Choroid plexus epithelial cell (primary cell): ENCODE measurements around the gene PCGF3.
A peak's percentile ranks its signal among the peaks of the same experiment; 100 is the strongest.
"Not testable (repeated sequence)": the region's sequence is repeated elsewhere in the genome, so short reads cannot be mapped to it uniquely, and the experiment has no call there.

ENCODE experiments used
- DNase-seq: peaks from one replicate; pipeline ENCODE4 v3.0.0-alpha.2; 2010; ENCODE audit warnings: low read depth
- H3K4me3 ChIP-seq: 2 replicates; pipeline ENCODE4 v1.5.1; 2011; ENCODE audit warnings: low read depth, mild to moderate bottlenecking, control low read depth, low read length, moderate library complexity
- CTCF ChIP-seq: conservative IDR thresholded peaks from 2 replicates; pipeline ENCODE4 v1.5.1; 2011; ENCODE audit warnings: low read depth, mild to moderate bottlenecking, control low read depth, inconsistent platforms, low read length, moderate library complexity

The PCGF3 gene

GRCh38 chr4:772776-773175 is 67.1 kb downstream of the PCGF3 start:
- no peak overlapping the region for H3K4me3 ChIP-seq
- no peak for TF ChIP-seq CTCF
- DNase-seq, result no peak

- H3K4me3 ChIP-seq, result no peak overlapping the region
- no peak for TF ChIP-seq CTCF
- DNase-seq, result no peak
These were observed 67.6 kb downstream of the PCGF3 start for GRCh38 chr4:773214-773613.

GRCh38 chr4:774419-775092 is 68.9 kb downstream of the PCGF3 start:
- not testable (repeated sequence) for H3K4me3 ChIP-seq, DNase-seq

GRCh38 chr4:775485-775884 is 69.9 kb downstream of the PCGF3 start:
- H3K4me3 ChIP-seq, DNase-seq: not testable (repeated sequence)

GRCh38 chr4:776743-777441 is 71.3 kb downstream of the PCGF3 start:
- no peak for DNase-seq
- no peak overlapping the region for H3K4me3 ChIP-seq
- TF ChIP-seq CTCF, result no peak

- no peak overlapping the region for H3K4me3 ChIP-seq
- no peak for DNase-seq
- TF ChIP-seq CTCF, result no peak
These were observed 72.1 kb downstream of the PCGF3 start for GRCh38 chr4:777520-778262.

- H3K4me3 ChIP-seq, result no peak overlapping the region
- no peak for TF ChIP-seq CTCF
These were observed 73.9 kb downstream of the PCGF3 start for GRCh38 chr4:779555-779954.

GRCh38 chr4:780255-780654 is 74.6 kb downstream of the PCGF3 start:
- not testable (repeated sequence) for DNase-seq
- H3K4me3 ChIP-seq, result peak overlapping the region; percentile 97

More at GRCh38 chr4:779555-779954, 73.9 kb downstream of the PCGF3 start:
- DNase-seq, result no peak
